ENCODE results near the gene UTRN.

- no peak for TF ChIP-seq CTCF (IDR thresholded peaks at IDR 0.05)
- TF ChIP-seq ZFX (IDR thresholded peaks at IDR 0.05; ENCODE audit: borderline replicate concordance) = no peak
Measured at GRCh38 chr6:144246988-144247387, 38.1 kb upstream of the UTRN start.
